ENCODE measurements around the gene PRDM16. TPM values are rescaled to one million over a fixed set of nuclear protein-coding genes. Genes with fewer than 3 reads are reported as not detected.

Gene PRDM16
- total and polyA plus RNA-seq, 2 of the 4 experiments (the other 2 are of a cell fraction): 0.02 TPM; not detected in 1

DNA sequence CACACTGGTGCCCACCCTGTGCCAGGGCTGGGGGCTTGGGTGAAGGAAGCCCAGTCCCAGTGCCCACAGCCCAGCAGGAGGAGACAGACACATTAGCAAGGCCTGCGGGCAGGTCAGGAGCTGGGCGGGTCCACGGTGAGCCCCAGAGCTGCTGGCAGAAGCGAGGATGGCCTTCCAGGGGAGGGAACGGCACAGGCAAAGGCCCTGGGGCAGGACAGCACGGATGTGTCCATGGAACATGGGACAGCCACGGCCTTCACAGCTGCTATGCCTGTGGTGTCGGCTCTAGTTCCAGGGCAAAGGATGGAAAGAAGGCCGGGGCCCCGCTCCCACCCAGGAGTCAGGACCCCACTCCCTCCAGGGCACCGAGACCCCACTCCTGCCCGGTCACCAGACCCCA is 220.5 kb downstream of the PRDM16 start:
- Histone ChIP-seq H2BK20ac (ENCODE audit: low read depth, low read length) (no peak overlapping the region), H3K4me3 (ENCODE audit: insufficient read depth, low read depth, low read length) (no peak overlapping the region), H3K9ac (ENCODE audit: low read depth, low read length) (no peak overlapping the region), H4K20me1 (ENCODE audit: insufficient read depth, low read length) (no peaks in the 10 kb centered on the region), H2BK15ac (ENCODE audit: low read depth, low read length) (no peak overlapping the region), H3K9me1 (ENCODE audit: insufficient read depth, low read length) (no peaks in the 10 kb centered on the region), H3K9me3 (ENCODE audit: control insufficient read depth, insufficient read depth, low read length) (no peaks in the 10 kb centered on the region), H3K4ac (ENCODE audit: low read depth, low read length) (no peak overlapping the region), H3K4me2 (ENCODE audit: low read depth, low read length) (no peak overlapping the region), H3K27me3 (ENCODE audit: control insufficient read depth, insufficient read depth, low read length) (no peaks in the 10 kb centered on the region; the same call in 1 of the 2 replicates), H3K18ac (ENCODE audit: low read depth, low read length) (no peak overlapping the region), H2AFZ (replicated peaks; ENCODE audit: low read length, poor library complexity) (no peak overlapping the region), H2AK5ac (ENCODE audit: low read depth, low read length) (no peak overlapping the region), H3K79me1 (ENCODE audit: low read depth in 1 of 2, low read length in 2 of 2) (no peaks in the 10 kb centered on the region), H2AK9ac (replicated peaks; ENCODE audit: low read depth, low read length, poor library complexity) (no peak overlapping the region), H3K4me1 (ENCODE audit: control insufficient read depth, insufficient read depth, low read length) (no peaks in the 10 kb centered on the region), H2BK5ac (ENCODE audit: low read depth, low read length, poor library complexity, severe bottlenecking) (no peak overlapping the region), H3K14ac (replicated peaks; ENCODE audit: low read depth, low read length) (no peak overlapping the region), H3K23ac (ENCODE audit: low read depth, low read length) (no peak overlapping the region), H3K27ac (ENCODE audit: insufficient read depth, low read length) (no peak overlapping the region), H4K5ac (ENCODE audit: low read depth, low read length) (no peak overlapping the region), H4K8ac (ENCODE audit: low read depth in 2 of 2, low read length in 2 of 2) (no peak overlapping the region), H2BK120ac (ENCODE audit: low read depth, low read length) (no peak overlapping the region), H3K36me3 (ENCODE audit: control insufficient read depth, insufficient read depth, low read length) (no peaks in the 10 kb centered on the region), H3K56ac (ENCODE audit: extremely low read depth, insufficient read depth, low read length) (no peak overlapping the region), H4K91ac (ENCODE audit: insufficient read depth, low read depth, low read length) (no peak overlapping the region)
- ChIA-PET CTCF (no interaction called here), POLR2A (ENCODE audit: unreplicated experiment) (no interaction called here)
- intact Hi-C loops (cut with micrococcal nuclease) (no loop called here), dilution Hi-C loops (cut with HindIII; ENCODE audit: low sequenced_read_pairs, unreplicated experiment) (no loop called here), in situ Hi-C loops (cut with MboI; ENCODE audit: low sequenced_read_pairs) (no loop called here)
- DNase-seq (no peak), ATAC-seq (ENCODE audit: low read depth) (no peak)
- TF ChIP-seq RFX5 (IDR thresholded peaks at IDR 0.05; ENCODE audit: low read depth, low read length) (no peak), NFE2L2 (IDR thresholded peaks at IDR 0.05; ENCODE audit: low read depth, low read length) (no peak), BHLHE40 (IDR thresholded peaks at IDR 0.05; ENCODE audit: low read depth, low read length) (no peak), MAFK (IDR thresholded peaks at IDR 0.05; ENCODE audit: low read depth, low read length) (no peak), CEBPB (IDR thresholded peaks at IDR 0.05; ENCODE audit: low read depth, low read length) (no peak), MAZ (IDR thresholded peaks at IDR 0.05; ENCODE audit: borderline replicate concordance, low read depth, low read length) (no peak), MXI1 (IDR thresholded peaks at IDR 0.05; ENCODE audit: borderline replicate concordance, low read depth, low read length) (no peak), POLR2A (IDR thresholded peaks at IDR 0.05; ENCODE audit: low read depth, low read length) (no peak), RCOR1 (IDR thresholded peaks at IDR 0.05; ENCODE audit: insufficient replicate concordance, low read length) (no peak), SMC3 (IDR thresholded peaks at IDR 0.05; ENCODE audit: low read depth, low read length) (no peak), FOS (IDR thresholded peaks at IDR 0.05; ENCODE audit: low read depth, low read length) (no peak), RAD21 (IDR thresholded peaks at IDR 0.05; ENCODE audit: low read length) (no peak)
- TF ChIP-seq, protein P1, sequence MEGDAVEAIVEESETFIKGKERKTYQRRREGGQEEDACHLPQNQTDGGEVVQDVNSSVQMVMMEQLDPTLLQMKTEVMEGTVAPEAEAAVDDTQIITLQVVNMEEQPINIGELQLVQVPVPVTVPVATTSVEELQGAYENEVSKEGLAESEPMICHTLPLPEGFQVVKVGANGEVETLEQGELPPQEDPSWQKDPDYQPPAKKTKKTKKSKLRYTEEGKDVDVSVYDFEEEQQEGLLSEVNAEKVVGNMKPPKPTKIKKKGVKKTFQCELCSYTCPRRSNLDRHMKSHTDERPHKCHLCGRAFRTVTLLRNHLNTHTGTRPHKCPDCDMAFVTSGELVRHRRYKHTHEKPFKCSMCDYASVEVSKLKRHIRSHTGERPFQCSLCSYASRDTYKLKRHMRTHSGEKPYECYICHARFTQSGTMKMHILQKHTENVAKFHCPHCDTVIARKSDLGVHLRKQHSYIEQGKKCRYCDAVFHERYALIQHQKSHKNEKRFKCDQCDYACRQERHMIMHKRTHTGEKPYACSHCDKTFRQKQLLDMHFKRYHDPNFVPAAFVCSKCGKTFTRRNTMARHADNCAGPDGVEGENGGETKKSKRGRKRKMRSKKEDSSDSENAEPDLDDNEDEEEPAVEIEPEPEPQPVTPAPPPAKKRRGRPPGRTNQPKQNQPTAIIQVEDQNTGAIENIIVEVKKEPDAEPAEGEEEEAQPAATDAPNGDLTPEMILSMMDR (conservative IDR thresholded peaks at IDR 0.05; ENCODE audit: low read depth, low read length): no peak
- TF ChIP-seq, protein P2, sequence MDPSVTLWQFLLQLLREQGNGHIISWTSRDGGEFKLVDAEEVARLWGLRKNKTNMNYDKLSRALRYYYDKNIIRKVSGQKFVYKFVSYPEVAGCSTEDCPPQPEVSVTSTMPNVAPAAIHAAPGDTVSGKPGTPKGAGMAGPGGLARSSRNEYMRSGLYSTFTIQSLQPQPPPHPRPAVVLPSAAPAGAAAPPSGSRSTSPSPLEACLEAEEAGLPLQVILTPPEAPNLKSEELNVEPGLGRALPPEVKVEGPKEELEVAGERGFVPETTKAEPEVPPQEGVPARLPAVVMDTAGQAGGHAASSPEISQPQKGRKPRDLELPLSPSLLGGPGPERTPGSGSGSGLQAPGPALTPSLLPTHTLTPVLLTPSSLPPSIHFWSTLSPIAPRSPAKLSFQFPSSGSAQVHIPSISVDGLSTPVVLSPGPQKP (IDR thresholded peaks at IDR 0.05; ENCODE audit: borderline replicate concordance, low read depth, low read length): no peak
- TF ChIP-seq, protein P3, sequence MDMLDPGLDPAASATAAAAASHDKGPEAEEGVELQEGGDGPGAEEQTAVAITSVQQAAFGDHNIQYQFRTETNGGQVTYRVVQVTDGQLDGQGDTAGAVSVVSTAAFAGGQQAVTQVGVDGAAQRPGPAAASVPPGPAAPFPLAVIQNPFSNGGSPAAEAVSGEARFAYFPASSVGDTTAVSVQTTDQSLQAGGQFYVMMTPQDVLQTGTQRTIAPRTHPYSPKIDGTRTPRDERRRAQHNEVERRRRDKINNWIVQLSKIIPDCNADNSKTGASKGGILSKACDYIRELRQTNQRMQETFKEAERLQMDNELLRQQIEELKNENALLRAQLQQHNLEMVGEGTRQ (IDR thresholded peaks at IDR 0.05; ENCODE audit: low read depth, low read length): no peak
- BruUV-seq (replicated peaks): no TSS peak
- 95% methylated on average over 4 of the region's 12 CpGs; no CpG with 5 or more reads in 1 of the 2 experiments for WGBS, 2 experiments (ENCODE audit: extremely low coverage in 2 of 2, insufficient read length in 1 of 2)
